Fibroblast of villous mesenchyme (primary cell): ENCODE data around the gene CDK2AP2. TPM values are rescaled to one million over a fixed set of nuclear protein-coding genes. Genes with fewer than 3 reads are reported as not detected.

Experiments used
- DNase-seq: peaks from one replicate; pipeline ENCODE4 v3.0.0-alpha.2; 2010; ENCODE audit warnings: low read depth
- H3K4me3 ChIP-seq: 2 replicates; pipeline ENCODE4 v1.5.1; 2011; ENCODE audit warnings: low read depth, mild to moderate bottlenecking, low read length
- CTCF ChIP-seq: IDR thresholded peaks from 2 replicates; pipeline ENCODE4 v1.5.1; 2012; ENCODE audit warnings: low read depth, mild to moderate bottlenecking, low read length; ENCODE audit not compliant: insufficient read depth
- total RNA-seq: library from RNA; depleted of rRNA; stranded (reverse); fragments of >200 nt; gene quantifications from 2 replicates; pipeline ENCODE4 v1.2.3, GENCODE V29; 2012

The CDK2AP2 gene
- total RNA-seq, 1 donor: 16.8 TPM

DNA sequence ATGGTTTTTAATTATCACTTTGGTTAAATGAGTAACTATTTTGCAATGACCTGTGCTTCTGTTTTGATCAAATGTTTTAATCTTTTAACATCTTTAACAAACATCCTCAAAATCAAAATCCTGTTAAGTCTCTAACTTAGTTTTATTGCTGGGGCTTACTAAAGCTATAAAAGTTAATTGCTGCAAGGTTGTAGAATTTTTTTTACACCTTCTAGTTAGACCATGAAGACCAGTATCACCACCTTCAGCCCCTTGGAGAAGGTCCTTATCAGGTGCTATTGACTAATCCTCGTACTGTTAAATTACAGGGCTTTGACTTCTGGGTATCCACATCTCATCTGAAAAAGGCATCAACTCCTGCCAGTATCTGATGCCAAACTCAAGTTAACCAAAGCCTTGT is 27.6 kb upstream of the CDK2AP2 start:
- DNase-seq: no peak
- no peak for TF ChIP-seq CTCF
- no peak overlapping the region for H3K4me3 ChIP-seq

GRCh38 chr11:67534070-67534679 is 26.2 kb upstream of the CDK2AP2 start:
- H3K4me3 ChIP-seq: no peak overlapping the region
- no peak for TF ChIP-seq CTCF
- peak; percentile 6 for DNase-seq

DNA sequence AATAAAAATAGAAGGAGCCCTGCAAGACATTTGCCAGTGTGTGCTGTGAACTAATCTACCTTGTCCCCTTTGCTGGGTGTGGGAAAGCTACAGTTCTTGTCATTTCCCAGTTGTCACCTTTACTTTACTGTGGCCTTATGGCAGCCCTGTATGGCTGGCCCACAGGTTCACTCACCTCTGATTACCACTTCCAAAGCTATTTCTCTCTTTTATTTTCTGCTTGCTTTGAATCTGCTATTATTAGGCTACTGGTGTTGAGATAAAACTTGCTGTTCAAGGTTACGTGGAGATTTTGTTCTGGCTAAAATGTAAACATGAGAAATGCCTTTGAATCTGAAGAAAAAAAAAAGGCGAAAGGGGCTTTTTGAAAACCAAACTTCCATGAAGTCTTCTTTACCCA is 24.9 kb upstream of the CDK2AP2 start:
- TF ChIP-seq CTCF: no peak
- no peak for DNase-seq
- no peak overlapping the region for H3K4me3 ChIP-seq

- TF ChIP-seq CTCF: no peak
- no peak overlapping the region for H3K4me3 ChIP-seq
- DNase-seq: no peak
These were observed 22.3 kb upstream of the CDK2AP2 start for GRCh38 chr11:67530282-67530592.

- no peak for TF ChIP-seq CTCF
- DNase-seq: no peak
- H3K4me3 ChIP-seq: no peak overlapping the region
These were observed 20.4 kb upstream of the CDK2AP2 start for GRCh38 chr11:67528376-67528775.

GRCh38 chr11:67525275-67525976 is 17.5 kb upstream of the CDK2AP2 start:
- no peak for TF ChIP-seq CTCF
- DNase-seq: no peak
- no peak overlapping the region for H3K4me3 ChIP-seq

GRCh38 chr11:67524480-67524808 is 16.5 kb upstream of the CDK2AP2 start:
- H3K4me3 ChIP-seq: no peak overlapping the region
- no peak for DNase-seq
- TF ChIP-seq CTCF: no peak
